Sigmoid colon (tissue), 7 donors: ENCODE data around the gene KCNJ16. TPM values are rescaled to one million over a fixed set of nuclear protein-coding genes. Genes with fewer than 3 reads are reported as not detected.

Source experiments
- DNase-seq: peaks from one replicate; pipeline ENCODE4 v3.0.0-alpha.2; 2019
- H3K27ac ChIP-seq, 4 donors: fragments of 200-600 bp; sonication (generic); one replicate each; pipeline ENCODE4 v1.5.1; 2016 to 2019; ENCODE audit warnings: mild to moderate bottlenecking in 1 of 4
- H3K27me3 ChIP-seq, 3 donors: fragments of 200-600 bp; sonication (generic); one replicate each; pipeline ENCODE4 v1.5.1; 2019; ENCODE audit warnings: mild to moderate bottlenecking in 1 of 3
- H3K36me3 ChIP-seq, 4 donors: fragments of 200-600 bp; sonication (generic); one replicate each; pipeline ENCODE4 v1.5.1; 2016 to 2019
- H3K4me1 ChIP-seq, 4 donors: fragments of 200-600 bp; sonication (generic); one replicate each; pipeline ENCODE4 v1.5.1; 2017 to 2019
- H3K4me3 ChIP-seq, 4 donors: fragments of 200-600 bp; sonication (generic); one replicate each; pipeline ENCODE4 v1.5.1; 2017 to 2019; ENCODE audit warnings: mild to moderate bottlenecking in 2 of 4, moderate library complexity in 1 of 4
- H3K9me3 ChIP-seq, 4 donors: fragments of 200-600 bp in 3 of 4; sonication (generic) in 3 of 4; one replicate each; pipeline versions ENCODE4 v1.5.1 to v1.6.1; 2013 to 2019
- EP300 ChIP-seq, 4 donors: sonication (generic); formaldehyde crosslinking; IDR thresholded peaks; one replicate each; pipeline ENCODE4 v1.6.1; 2017; ENCODE audit warnings: antibody characterized with exemption in 4 of 4
- POLR2A ChIP-seq, 2 donors: fragments of 450-650 bp; IDR thresholded peaks; one replicate each; pipeline ENCODE4 v1.6.1; 2016; ENCODE audit warnings: antibody characterized with exemption in 2 of 2, mild to moderate bottlenecking in 2 of 2, moderate library complexity in 2 of 2
- POLR2AphosphoS5 ChIP-seq, 4 donors: sonication (generic); formaldehyde crosslinking; IDR thresholded peaks; one replicate each; pipeline ENCODE4 v1.6.1; 2017; ENCODE audit warnings: antibody characterized with exemption in 4 of 4
- WGBS, 2 donors: extraction: QIAGEN DNeasy Blood & Tissue Kit; methylation state at CpG; one replicate each; pipeline ENCODE4 v1.1.7; 2013; 5-methylcytosine and 5-hydroxymethylcytosine counted together
- intact Hi-C: fragments of 100-400 bp; cut with DNase I; formaldehyde crosslinking; loops from one replicate; pipeline ENCODE4 v1.15.1; 2023
- polyA plus RNA-seq, 3 donors: library from polyadenylated mRNA; stranded (reverse); fragments of 200-250 nt; gene quantifications; one replicate each; pipeline ENCODE4 v1.2.3, GENCODE V29; 2013
- total RNA-seq, 4 donors: library from RNA; depleted of rRNA; stranded (reverse); fragments of >200 nt; gene quantifications; one replicate each; pipeline ENCODE4 v1.1.0, GENCODE V29; 2016
- TF ChIP-seq, protein P1 (sequence below), 4 experiments: fragments of 450-650 bp in 3 of 4; fragments of 200-600 bp in 1 of 4; IDR thresholded peaks; one replicate each; pipeline ENCODE4 v1.5.1; 2016 to 2019; ENCODE audit warnings: antibody characterized with exemption in 4 of 4, mild to moderate bottlenecking in 3 of 4, moderate library complexity in 2 of 4
- donor health status: healthy with polysubstance abuse.
- donor health status: Bipolar disorder and iron deficiency.
- donor health status: healthy.

Gene KCNJ16
- total and polyA plus RNA-seq, 7 donors, result 0.07 to 0.28 TPM; not detected in 5

DNA sequence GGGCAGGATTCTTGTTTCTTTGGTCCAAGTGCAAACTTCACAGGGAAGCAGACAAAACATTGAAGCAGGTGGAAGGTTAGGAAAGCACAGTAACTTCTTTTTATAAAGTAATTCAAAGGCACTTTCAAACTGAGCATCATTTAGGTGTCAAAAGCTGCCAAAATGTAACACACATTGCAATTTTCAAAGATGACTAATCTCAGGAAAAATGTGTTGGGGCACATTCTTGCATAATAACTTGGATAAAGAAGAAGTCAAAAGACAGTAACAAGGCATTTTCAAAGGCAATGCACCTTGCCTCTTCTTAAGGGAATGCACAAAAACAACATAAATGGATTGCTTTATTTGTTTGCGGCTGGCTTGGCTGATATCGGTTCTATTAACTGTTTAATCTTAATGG is 97.9 kb downstream of the KCNJ16 start:
- TF ChIP-seq POLR2A (IDR thresholded peaks at IDR 0.05) (no peak), EP300 (IDR thresholded peaks at IDR 0.05) (no peak), POLR2AphosphoS5 (IDR thresholded peaks at IDR 0.05) (no peak)
- intact Hi-C loops, result loop anchor here (5.0 kb wide), 1 partner anchor 379 kb away; no protein-coding TSS in a partner anchor
- Histone ChIP-seq H3K27ac (no peak overlapping the region), H3K27me3 (peaks cover 0 to 12% (median 6%) of the 10 kb centered on the region in 3 donors), H3K4me3 (no peak overlapping the region), H3K9me3 (no peaks in the 10 kb centered on the region), H3K4me1 (peaks cover 0 to 19% (median 13%) of the 10 kb centered on the region in 4 donors), H3K36me3 (no peaks in the 10 kb centered on the region)
- no peak for DNase-seq
- 40 to 84% methylated on average over 2 of the region's 2 CpGs for WGBS, 2 donors

DNA sequence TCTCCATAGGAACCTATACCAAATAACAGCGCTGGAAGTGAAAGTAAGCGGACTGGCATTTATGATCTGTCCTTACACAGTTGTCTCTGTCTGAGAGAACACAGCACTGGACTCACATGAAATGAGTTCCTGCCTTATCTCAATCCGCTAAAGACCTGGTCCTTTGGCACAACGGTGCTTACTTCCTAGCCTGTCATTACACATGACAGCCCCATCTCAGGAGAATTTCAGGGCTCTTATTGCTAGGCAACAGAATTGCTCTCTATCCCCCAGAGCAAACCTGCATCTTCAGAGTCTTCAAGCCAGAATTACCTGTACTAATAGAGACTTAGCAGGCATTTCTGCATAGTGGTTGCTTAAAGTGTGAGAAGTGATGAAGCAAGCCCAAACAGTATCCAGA is 98.7 kb downstream of the KCNJ16 start:
- Histone ChIP-seq H3K4me3 (no peak overlapping the region), H3K27ac (no peak overlapping the region), H3K36me3 (no peaks in the 10 kb centered on the region), H3K4me1 (peaks cover 0 to 13% (median 10%) of the 10 kb centered on the region in 4 donors), H3K27me3 (peaks cover 0 to 12% (median 6%) of the 10 kb centered on the region in 3 donors), H3K9me3 (no peaks in the 10 kb centered on the region)
- no peak for DNase-seq
- intact Hi-C loops, result loop anchor here (5.0 kb wide), 1 partner anchor 379 kb away; no protein-coding TSS in a partner anchor
- TF ChIP-seq POLR2AphosphoS5 (IDR thresholded peaks at IDR 0.05) (no peak), POLR2A (IDR thresholded peaks at IDR 0.05) (no peak), EP300 (IDR thresholded peaks at IDR 0.05) (no peak)
- TF ChIP-seq, protein P1, sequence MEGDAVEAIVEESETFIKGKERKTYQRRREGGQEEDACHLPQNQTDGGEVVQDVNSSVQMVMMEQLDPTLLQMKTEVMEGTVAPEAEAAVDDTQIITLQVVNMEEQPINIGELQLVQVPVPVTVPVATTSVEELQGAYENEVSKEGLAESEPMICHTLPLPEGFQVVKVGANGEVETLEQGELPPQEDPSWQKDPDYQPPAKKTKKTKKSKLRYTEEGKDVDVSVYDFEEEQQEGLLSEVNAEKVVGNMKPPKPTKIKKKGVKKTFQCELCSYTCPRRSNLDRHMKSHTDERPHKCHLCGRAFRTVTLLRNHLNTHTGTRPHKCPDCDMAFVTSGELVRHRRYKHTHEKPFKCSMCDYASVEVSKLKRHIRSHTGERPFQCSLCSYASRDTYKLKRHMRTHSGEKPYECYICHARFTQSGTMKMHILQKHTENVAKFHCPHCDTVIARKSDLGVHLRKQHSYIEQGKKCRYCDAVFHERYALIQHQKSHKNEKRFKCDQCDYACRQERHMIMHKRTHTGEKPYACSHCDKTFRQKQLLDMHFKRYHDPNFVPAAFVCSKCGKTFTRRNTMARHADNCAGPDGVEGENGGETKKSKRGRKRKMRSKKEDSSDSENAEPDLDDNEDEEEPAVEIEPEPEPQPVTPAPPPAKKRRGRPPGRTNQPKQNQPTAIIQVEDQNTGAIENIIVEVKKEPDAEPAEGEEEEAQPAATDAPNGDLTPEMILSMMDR (IDR thresholded peaks at IDR 0.05), result no peak
- 13 to 56% methylated on average over 4 of the region's 4 CpGs for WGBS, 2 donors

DNA sequence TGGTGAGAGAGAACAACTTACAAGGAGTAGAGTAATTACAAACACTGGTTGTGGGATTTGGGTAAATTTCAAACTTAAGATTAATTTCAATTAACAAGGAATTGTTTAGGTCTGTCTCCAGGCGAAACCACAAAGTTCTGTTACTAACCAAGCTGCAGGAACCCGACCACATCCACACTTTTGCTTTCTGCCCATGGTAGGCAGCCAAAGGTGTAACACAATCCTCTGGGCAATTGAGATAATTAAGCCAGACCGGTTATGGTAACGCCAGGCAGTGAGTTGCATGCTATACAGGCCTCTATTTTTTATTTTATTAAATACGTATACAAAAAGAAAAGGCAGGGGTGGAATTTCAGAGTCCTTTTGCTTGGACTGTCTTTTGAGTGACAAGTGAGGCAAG is 106.4 kb downstream of the KCNJ16 start:
- Histone ChIP-seq H3K27ac (no peak overlapping the region), H3K9me3 (no peaks in the 10 kb centered on the region), H3K4me3 (no peak overlapping the region), H3K4me1 (no peaks in the 10 kb centered on the region), H3K36me3 (no peaks in the 10 kb centered on the region), H3K27me3 (no peaks in the 10 kb centered on the region)
- TF ChIP-seq, protein P1 (IDR thresholded peaks at IDR 0.05), result no peak
- no peak for TF ChIP-seq EP300 (IDR thresholded peaks at IDR 0.05)
- TF ChIP-seq POLR2A (IDR thresholded peaks at IDR 0.05), result no peak
- no peak for TF ChIP-seq POLR2AphosphoS5 (IDR thresholded peaks at IDR 0.05)
- WGBS, 2 donors, result 79 to 88% methylated on average over 5 of the region's 5 CpGs
- intact Hi-C loops, result no loop called here
- DNase-seq, result no peak

DNA sequence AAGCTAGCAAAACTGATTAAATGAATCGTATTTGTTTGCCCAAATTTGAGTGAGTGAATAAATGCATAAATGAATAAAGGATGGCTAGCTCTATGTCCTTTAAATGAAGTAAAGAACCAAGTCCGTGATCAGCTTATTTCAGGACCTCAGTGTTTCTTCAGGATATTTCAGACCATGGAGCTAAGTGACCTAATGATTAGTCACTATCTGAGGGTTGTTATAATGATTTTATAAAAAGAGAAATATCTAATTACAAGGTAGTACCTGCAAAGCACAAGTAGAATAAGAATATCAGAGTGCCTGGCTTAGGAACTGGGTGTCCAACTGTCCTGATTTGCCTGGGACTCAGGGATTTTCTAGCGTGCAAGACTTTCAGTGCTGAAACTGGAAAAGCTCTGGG is 106.8 kb downstream of the KCNJ16 start:
- H3K27me3 ChIP-seq, result no peaks in the 10 kb centered on the region
- H3K9me3 ChIP-seq, result no peaks in the 10 kb centered on the region
- 92% methylated on average over 3 of the region's 3 CpGs for WGBS, 2 donors
- no peaks in the 10 kb centered on the region for H3K36me3 ChIP-seq
- H3K4me1 ChIP-seq, result no peaks in the 10 kb centered on the region
- no peak for DNase-seq
- intact Hi-C loops, result no loop called here
- no peak overlapping the region for H3K4me3 ChIP-seq
- H3K27ac ChIP-seq, result no peak overlapping the region
- TF ChIP-seq POLR2A (IDR thresholded peaks at IDR 0.05), result no peak
- no peak for TF ChIP-seq POLR2AphosphoS5 (IDR thresholded peaks at IDR 0.05)
- TF ChIP-seq EP300 (IDR thresholded peaks at IDR 0.05), result no peak
- TF ChIP-seq, protein P1 (IDR thresholded peaks at IDR 0.05), result no peak

DNA sequence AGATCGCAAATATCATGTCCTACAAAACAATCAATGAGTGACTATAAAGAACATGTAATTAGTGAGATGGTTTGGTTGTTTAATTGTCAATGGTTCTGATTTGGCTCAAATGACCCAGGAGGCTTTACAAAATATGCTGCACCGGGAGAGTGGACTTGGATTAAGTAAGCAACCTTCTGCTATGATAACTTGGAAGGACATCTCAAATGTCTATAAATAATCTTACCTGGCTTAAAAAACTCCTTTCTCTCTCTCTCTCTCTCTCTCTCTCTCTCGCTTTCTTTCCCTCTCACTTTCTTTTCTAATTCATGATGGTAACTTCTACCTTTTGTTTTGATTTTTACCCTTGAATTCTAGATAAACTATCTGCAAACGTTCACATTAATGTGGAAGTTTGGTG is 108.5 kb downstream of the KCNJ16 start:
- Histone ChIP-seq H3K4me3 (no peak overlapping the region), H3K27me3 (no peaks in the 10 kb centered on the region), H3K27ac (no peak overlapping the region), H3K4me1 (no peaks in the 10 kb centered on the region), H3K9me3 (no peaks in the 10 kb centered on the region), H3K36me3 (no peaks in the 10 kb centered on the region)
- no peak for DNase-seq
- intact Hi-C loops, result no loop called here
- 87 to 88% methylated on average over 4 of the region's 4 CpGs for WGBS, 2 donors
- TF ChIP-seq, protein P1 (IDR thresholded peaks at IDR 0.05), result no peak
- no peak for TF ChIP-seq POLR2AphosphoS5 (IDR thresholded peaks at IDR 0.05)
- no peak for TF ChIP-seq POLR2A (IDR thresholded peaks at IDR 0.05)
- no peak for TF ChIP-seq EP300 (IDR thresholded peaks at IDR 0.05)
